ENCODE measurements around the gene TUBB. TPM values are rescaled to one million over a fixed set of nuclear protein-coding genes. Genes with fewer than 3 reads are reported as not detected.
"Not testable (repeated sequence)": the region's sequence is repeated elsewhere in the genome, so short reads cannot be mapped to it uniquely, and the experiment has no call there.

The TUBB gene
- total RNA-seq, 2 experiments from 2014 or later = 1,168 to 1,207 TPM

DNA sequence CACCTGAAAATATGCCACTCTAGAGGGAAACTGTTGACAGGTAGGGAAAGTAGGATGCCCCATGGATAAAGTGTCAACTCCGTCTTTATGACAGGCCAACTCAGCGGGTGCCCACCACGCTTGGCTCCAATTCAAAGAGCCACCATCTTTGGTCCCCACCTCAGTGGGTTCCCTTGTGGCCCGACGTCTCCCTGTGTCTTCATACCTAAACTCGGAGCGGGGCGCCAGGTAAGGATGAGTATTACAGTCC, 3.3 kb upstream of the TUBB start:
- DNase-seq (no peak), ATAC-seq (ENCODE audit: low read depth) (no peak)
- peaks cover 46% of the 10 kb centered on the region for H3K4me1 Mint-ChIP-seq
- peak overlapping the region; percentile 91 for H3K4me3 Mint-ChIP-seq
- peaks cover 53% of the 10 kb centered on the region for H3K36me3 Mint-ChIP-seq
- no peaks in the 10 kb centered on the region for H3K9me3 Mint-ChIP-seq
- peak overlapping the region; percentile 100 for H3K27ac Mint-ChIP-seq
- H3K27me3 Mint-ChIP-seq = no peaks in the 10 kb centered on the region
- POLR2A ChIA-PET = interaction anchor here (0.7 to 11.0 kb wide), 19 partner anchors 11 to 391 kb away, joined by 3 to 512 read pairs (median 6); partner anchors contain the start of genes ABCF1, DHX16, FLOT1 and GTF2H4

DNA sequence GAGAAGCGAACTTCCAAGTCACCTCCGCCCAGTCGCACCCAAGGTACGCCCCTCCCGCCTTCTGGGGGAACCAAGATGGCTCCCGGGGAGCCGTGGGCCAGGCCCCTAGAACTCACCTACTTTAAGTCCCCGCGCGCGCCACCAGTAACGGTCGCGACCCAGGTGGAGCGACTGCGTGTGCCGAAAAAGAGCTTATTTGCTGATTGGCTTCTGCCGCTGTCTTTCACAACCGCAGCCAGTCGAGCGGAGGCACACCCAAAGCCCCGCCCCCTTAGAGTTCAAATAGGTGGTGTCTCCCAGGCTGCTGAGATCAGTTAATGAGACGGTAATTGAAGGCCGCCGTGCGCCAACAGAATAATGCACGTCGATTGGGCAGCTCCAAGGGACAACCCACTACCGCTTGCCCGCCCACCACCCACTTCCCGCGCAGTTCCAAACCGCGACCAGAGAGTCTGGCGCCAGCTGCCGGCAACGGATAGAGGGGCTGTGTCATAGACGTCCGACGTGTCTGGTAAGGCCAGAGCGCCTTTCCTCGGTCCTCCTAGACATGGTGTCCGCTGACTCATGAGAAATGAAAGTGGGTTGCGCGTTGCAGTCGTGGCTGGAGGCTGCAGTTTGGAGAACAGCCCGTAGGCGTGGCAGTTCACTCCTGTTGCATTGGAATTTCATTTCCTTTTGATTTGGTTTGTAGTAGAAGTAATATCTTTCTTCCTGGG, 2.9 kb upstream of the TUBB start, which contains the start of gene MDC1:
Gene MDC1, minus strand, starts transcription at position 153 of the 716 bp plus-strand sequence. CDS start 2,106 bp downstream, outside the sequence.
- peak within 1 kb of the TSS; percentile 100 for H3K27ac Mint-ChIP-seq
- H3K9me3 Mint-ChIP-seq = no peaks in the 10 kb centered on the region
- peaks cover 41% of the 10 kb centered on the region for H3K4me1 Mint-ChIP-seq
- peak; percentile 97 for DNase-seq
- H3K36me3 Mint-ChIP-seq = peaks cover 56% of the 10 kb centered on the region
- ATAC-seq (ENCODE audit: low read depth) = peak; percentile 77
- H3K4me3 Mint-ChIP-seq = peak within 1 kb of the TSS; percentile 91
- H3K27me3 Mint-ChIP-seq = no peaks in the 10 kb centered on the region
- POLR2A ChIA-PET = interaction anchor here (0.7 to 11.0 kb wide), 21 partner anchors 12 to 391 kb away, joined by 3 to 512 read pairs (median 5); partner anchors contain the start of genes ABCF1, DHX16, FLOT1 and GTF2H4

DNA sequence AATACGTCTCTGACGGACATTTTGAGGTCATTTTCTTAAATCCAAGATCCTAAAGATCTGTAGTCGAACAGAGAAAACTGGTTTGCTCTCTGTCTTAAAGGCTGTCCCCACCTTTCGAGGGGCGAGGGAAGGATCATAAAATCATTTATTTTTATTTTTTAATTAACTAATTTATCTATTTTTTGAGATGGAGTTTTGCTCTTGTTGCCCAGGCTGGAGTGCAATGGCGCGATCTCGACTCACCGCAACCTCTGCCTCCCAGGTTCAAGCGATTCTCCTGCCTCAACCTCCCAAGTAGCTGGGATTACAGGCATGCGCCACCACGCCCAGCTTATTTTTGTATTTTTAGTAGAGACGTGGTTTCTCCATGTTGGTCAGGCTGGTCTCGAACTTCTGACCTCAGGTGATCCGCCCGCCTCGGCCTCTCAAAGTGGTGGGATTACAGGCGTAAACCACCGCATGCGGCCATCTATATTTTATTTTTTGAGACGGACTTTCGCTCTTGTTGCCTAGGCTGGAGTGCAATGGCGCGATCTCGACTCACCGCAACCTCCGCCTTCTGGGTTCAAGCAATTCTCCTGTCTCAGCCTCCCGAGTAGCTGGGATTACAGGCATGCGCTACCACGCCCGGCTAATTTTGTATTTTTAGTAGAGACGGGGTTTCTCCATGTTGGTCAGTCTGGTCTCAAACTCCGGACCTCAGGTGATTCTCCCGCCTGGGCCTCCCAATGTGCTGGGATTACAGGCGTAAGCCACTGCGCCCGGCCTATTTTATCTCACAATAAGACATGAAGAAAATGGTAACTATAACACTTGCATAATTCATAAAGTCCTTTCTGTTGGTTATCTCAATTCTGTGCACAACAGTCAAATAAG, 2.1 kb upstream of the TUBB start:
- not testable (repeated sequence) for DNase-seq; ATAC-seq (ENCODE audit: low read depth); H3K9me3 Mint-ChIP-seq; H3K27me3 Mint-ChIP-seq
- POLR2A ChIA-PET = interaction anchor here (0.8 to 11.0 kb wide), 17 partner anchors 10 to 236 kb away, joined by 3 to 512 read pairs (median 8); partner anchors contain the start of genes DHX16, GTF2H4, IER3 and MRPS18B
- H3K36me3 Mint-ChIP-seq = peaks cover 58% of the 10 kb centered on the region
- peak overlapping the region; percentile 91 for H3K4me3 Mint-ChIP-seq
- peaks cover 39% of the 10 kb centered on the region for H3K4me1 Mint-ChIP-seq
- H3K27ac Mint-ChIP-seq = peak overlapping the region; percentile 100

DNA sequence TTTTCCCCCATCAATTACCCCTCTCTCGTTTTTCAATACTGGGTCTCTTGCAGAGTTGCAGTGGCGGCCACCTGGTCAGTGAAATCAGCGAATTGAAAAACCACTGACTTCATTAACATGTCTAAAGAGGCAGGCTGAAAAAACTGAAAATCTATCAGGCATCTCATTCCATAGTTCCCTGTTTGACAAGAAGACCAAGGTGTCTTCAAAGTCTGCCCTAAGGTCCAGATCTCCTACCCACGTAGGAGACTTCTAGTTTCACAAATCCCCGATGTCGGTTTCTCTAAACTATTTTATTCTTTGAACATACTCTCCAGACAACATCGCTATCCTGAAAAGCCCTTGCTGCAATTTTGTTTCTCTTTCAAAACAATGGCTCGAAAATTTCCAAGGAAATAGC, 796 bp upstream of the TUBB start:
- Mint-ChIP-seq H3K27me3 (no peaks in the 10 kb centered on the region), H3K9me3 (no peaks in the 10 kb centered on the region), H3K27ac (peak overlapping the region; percentile 93), H3K4me3 (peak overlapping the region; percentile 91), H3K36me3 (peaks cover 62% of the 10 kb centered on the region), H3K4me1 (peaks cover 46% of the 10 kb centered on the region)
- DNase-seq (no peak), ATAC-seq (ENCODE audit: low read depth) (no peak)
- POLR2A ChIA-PET = interaction anchor here (1.2 to 11.0 kb wide), 7 partner anchors 11 to 106 kb away, joined by 3 to 512 read pairs (median 11); partner anchors contain the start of genes DHX16, MRPS18B, NRM and PPP1R10

DNA sequence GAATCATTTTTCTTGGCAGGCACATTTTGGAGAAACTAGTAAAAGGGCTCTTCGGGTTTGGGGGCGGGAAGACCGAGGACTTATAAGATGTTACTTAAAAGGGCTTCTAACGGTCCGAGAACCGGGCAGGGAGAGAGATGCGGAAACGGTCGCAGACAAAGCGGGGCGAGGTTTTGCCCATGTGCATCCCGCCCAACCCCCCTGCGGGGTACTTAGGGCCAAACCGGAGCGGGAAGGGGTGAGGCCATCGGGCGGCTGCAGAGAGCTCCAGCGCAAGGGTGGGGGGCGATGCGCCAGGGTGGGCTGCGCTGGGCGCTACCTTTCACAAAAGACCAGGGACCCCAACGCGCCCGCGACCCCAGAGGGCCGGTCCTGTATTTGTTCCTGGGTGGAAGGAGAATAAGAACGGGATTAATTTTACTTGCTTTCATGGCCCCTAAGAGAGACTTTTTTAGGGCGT, 616 bp downstream of the TUBB start:
- no peak for ATAC-seq (ENCODE audit: low read depth)
- POLR2A ChIA-PET = interaction anchor here (0.5 to 11.0 kb wide), 14 partner anchors 9 to 182 kb away, joined by 3 to 512 read pairs (median 6); partner anchors contain the start of genes DHX16, GNL1, IER3 and MRPS18B
- Mint-ChIP-seq H3K9me3 (no peaks in the 10 kb centered on the region), H3K36me3 (peaks cover 62% of the 10 kb centered on the region), H3K4me3 (peak overlapping the region; percentile 91), H3K4me1 (peaks cover 50% of the 10 kb centered on the region), H3K27ac (peak overlapping the region; percentile 93), H3K27me3 (no peaks in the 10 kb centered on the region)
- peak; percentile 75 for DNase-seq

DNA sequence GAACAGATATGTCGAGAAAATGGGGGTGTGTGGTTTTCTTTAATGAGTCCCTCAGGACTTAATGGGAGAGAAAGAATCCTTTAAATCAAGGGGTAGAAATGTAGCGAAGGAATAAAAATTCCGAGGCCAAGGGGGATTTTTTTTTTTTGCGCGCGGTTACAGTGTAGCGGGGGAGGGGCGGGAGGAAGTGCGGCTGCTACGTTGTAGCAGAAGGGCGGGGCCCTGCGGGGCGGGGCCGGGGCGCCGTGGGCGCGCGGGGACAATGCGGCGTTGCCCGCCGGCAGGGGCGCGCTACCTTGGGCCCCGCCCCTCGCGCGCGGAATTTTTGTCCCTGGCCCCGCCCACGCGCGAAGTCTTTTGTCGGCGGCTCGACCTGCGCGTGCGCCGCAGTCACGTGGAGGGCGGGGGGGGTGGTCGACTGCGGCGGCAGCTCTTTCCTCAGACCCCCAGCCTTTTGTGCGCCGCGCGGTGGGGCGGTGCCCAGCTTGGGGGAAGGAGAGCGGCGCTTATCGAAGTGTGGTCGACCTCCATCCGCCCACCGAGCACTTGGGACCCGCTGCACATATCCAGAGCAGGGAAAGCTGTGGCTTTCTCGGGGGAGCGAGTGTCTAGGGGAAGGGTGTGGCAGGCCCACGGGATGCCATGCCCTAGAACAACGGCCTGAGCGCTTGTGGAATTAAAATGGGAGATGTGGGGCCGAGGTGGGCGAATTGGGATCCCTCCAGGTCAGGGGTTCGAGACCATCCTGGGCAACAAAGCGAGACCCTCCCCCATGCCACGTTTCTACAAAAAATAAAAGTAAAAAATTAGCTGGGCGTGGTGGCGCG, 1.3 kb downstream of the TUBB start:
- Mint-ChIP-seq H3K4me1 (peaks cover 47% of the 10 kb centered on the region), H3K36me3 (peaks cover 58% of the 10 kb centered on the region), H3K27me3 (no peaks in the 10 kb centered on the region), H3K4me3 (peak overlapping the region; percentile 91), H3K27ac (peak overlapping the region; percentile 93), H3K9me3 (no peaks in the 10 kb centered on the region)
- POLR2A ChIA-PET = interaction anchor here (0.5 to 11.0 kb wide), 15 partner anchors 9 to 182 kb away, joined by 3 to 512 read pairs (median 6); partner anchors contain the start of genes DHX16, GNL1, IER3 and MRPS18B
- DNase-seq (peak; percentile 99), ATAC-seq (ENCODE audit: low read depth) (peak; percentile 13)

DNA sequence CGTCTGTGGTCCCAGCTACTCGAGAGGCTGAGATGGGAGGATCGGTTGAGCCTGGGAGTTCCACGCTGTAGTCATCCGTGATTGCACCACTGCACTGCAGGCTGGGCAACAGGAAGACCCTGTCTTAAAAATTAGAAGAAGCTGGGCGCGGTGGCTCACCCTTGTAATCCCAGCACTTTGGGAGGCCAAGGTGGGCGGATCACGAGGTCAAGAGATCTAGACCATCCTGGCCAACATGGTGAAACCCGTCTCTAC, 1.8 kb downstream of the TUBB start:
- H3K27me3 Mint-ChIP-seq; H3K9me3 Mint-ChIP-seq; ATAC-seq (ENCODE audit: low read depth): not testable (repeated sequence)
- H3K27ac Mint-ChIP-seq = peak overlapping the region; percentile 93
- peak; percentile 43 for DNase-seq
- POLR2A ChIA-PET = interaction anchor here (0.6 to 11.0 kb wide), 12 partner anchors 9 to 183 kb away, joined by 3 to 512 read pairs (median 6); partner anchors contain the start of genes DHX16, GNL1, MRPS18B and NRM
- peaks cover 58% of the 10 kb centered on the region for H3K36me3 Mint-ChIP-seq
- H3K4me1 Mint-ChIP-seq = peaks cover 47% of the 10 kb centered on the region
- H3K4me3 Mint-ChIP-seq = peak overlapping the region; percentile 91

DNA sequence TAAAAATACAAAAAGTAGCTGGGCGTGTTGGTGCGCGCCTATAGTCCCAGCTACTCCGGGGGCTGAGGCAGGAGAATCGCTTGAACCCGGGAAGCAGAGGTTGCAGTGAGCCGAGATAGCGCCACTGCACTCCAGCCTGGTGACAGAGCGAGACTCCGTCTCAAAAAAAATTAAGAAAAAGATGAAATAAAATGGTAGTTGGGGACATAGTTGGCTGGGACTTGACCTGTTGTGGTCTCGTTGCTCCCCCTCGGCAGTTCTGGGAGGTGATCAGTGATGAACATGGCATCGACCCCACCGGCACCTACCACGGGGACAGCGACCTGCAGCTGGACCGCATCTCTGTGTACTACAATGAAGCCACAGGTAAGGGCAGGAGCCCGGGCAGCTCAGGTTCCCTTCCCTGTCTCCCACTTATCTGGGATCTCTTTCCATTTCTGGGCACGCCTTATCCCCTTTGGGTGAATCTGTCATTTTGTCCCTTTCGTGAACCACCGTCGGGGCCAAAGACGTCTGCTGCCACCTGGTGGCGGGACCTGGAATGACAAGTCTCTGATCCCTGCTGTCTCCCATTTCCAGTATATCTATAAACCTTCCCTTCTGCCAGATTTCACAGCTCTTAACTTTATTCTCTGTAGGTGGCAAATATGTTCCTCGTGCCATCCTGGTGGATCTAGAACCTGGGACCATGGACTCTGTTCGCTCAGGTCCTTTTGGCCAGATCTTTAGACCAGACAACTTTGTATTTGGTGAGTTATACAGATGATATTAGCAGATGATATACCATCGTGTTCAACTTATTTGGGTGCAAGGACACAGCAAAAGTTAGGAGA, 2.3 kb downstream of the TUBB start:
- peaks cover 46% of the 10 kb centered on the region for H3K4me1 Mint-ChIP-seq
- no peaks in the 10 kb centered on the region for H3K27me3 Mint-ChIP-seq
- peaks cover 57% of the 10 kb centered on the region for H3K36me3 Mint-ChIP-seq

DNA sequence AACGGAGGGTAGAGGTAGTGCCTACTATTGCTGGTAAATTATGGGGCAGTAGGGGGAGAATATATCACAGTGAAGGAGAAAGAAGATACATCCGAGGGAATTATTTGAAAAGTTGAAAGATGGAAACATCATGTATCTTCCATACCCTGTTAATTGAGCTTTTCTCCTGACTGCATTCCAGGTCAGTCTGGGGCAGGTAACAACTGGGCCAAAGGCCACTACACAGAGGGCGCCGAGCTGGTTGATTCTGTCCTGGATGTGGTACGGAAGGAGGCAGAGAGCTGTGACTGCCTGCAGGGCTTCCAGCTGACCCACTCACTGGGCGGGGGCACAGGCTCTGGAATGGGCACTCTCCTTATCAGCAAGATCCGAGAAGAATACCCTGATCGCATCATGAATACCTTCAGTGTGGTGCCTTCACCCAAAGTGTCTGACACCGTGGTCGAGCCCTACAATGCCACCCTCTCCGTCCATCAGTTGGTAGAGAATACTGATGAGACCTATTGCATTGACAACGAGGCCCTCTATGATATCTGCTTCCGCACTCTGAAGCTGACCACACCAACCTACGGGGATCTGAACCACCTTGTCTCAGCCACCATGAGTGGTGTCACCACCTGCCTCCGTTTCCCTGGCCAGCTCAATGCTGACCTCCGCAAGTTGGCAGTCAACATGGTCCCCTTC, 3.1 kb downstream of the TUBB start:
- not testable (repeated sequence) for H3K27me3 Mint-ChIP-seq; ATAC-seq (ENCODE audit: low read depth); DNase-seq; H3K9me3 Mint-ChIP-seq
- Mint-ChIP-seq H3K27ac (peak overlapping the region; percentile 93), H3K4me3 (peak overlapping the region; percentile 91), H3K36me3 (peaks cover 60% of the 10 kb centered on the region), H3K4me1 (peaks cover 48% of the 10 kb centered on the region)
- POLR2A ChIA-PET = interaction anchor here (0.7 to 11.0 kb wide), 8 partner anchors 7 to 108 kb away, joined by 3 to 512 read pairs (median 7); partner anchors contain the start of gene DHX16

More for the DNA sequence above, 2.3 kb downstream of the TUBB start:
- H3K27ac Mint-ChIP-seq = peak overlapping the region; percentile 93
- POLR2A ChIA-PET = interaction anchor here (0.7 to 11.0 kb wide), 10 partner anchors 8 to 109 kb away, joined by 3 to 512 read pairs (median 8); partner anchors contain the start of genes DHX16, MRPS18B, NRM and PPP1R10
- no peaks in the 10 kb centered on the region for H3K9me3 Mint-ChIP-seq
- DNase-seq = peak; percentile 87
- H3K4me3 Mint-ChIP-seq = peak overlapping the region; percentile 91
- no peak for ATAC-seq (ENCODE audit: low read depth)

DNA sequence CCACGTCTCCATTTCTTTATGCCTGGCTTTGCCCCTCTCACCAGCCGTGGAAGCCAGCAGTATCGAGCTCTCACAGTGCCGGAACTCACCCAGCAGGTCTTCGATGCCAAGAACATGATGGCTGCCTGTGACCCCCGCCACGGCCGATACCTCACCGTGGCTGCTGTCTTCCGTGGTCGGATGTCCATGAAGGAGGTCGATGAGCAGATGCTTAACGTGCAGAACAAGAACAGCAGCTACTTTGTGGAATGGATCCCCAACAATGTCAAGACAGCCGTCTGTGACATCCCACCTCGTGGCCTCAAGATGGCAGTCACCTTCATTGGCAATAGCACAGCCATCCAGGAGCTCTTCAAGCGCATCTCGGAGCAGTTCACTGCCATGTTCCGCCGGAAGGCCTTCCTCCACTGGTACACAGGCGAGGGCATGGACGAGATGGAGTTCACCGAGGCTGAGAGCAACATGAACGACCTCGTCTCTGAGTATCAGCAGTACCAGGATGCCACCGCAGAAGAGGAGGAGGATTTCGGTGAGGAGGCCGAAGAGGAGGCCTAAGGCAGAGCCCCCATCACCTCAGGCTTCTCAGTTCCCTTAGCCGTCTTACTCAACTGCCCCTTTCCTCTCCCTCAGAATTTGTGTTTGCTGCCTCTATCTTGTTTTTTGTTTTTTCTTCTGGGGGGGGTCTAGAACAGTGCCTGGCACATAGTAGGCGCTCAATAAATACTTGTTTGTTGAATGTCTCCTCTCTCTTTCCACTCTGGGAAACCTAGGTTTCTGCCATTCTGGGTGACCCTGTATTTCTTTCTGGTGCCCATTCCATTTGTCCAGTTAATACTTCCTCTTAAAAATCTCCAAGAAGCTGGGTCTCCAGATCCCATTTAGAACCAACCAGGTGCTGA, 3.9 kb downstream of the TUBB start:
- POLR2A ChIA-PET = interaction anchor here (0.9 to 11.0 kb wide), 8 partner anchors 10 to 111 kb away, joined by 3 to 512 read pairs (median 4); partner anchors contain the start of gene DHX16
- not testable (repeated sequence) for H3K9me3 Mint-ChIP-seq; H3K27me3 Mint-ChIP-seq; ATAC-seq (ENCODE audit: low read depth); DNase-seq
- peak overlapping the region; percentile 91 for H3K4me3 Mint-ChIP-seq
- peak overlapping the region; percentile 57 for H3K27ac Mint-ChIP-seq
- peaks cover 60% of the 10 kb centered on the region for H3K36me3 Mint-ChIP-seq
- H3K4me1 Mint-ChIP-seq = peaks cover 40% of the 10 kb centered on the region

Measured in activated naive CD8-positive, alpha-beta T cell treated with anti-CD3 and anti-CD28 coated beads, Interleukin-2, amount 10 ng/mL, durations not matched to agents 7 days and 5 days (primary cell).